Upper lobe of left lung (tissue), 4 donors: ENCODE measurements around the gene MORF4L1.

Experiments used
- CTCF ChIP-seq, 6 experiments: fragments of 450-650 bp in 4 of 6; fragments of 200-600 bp in 2 of 6; sonication (generic) in 2 of 6; IDR thresholded peaks; one replicate each; pipeline ENCODE4 v1.5.1; 2016 to 2019; ENCODE audit warnings: antibody characterized with exemption in 6 of 6
- EP300 ChIP-seq, 4 donors: sonication (generic); formaldehyde crosslinking; IDR thresholded peaks; one replicate each; pipeline ENCODE4 v1.5.1; 2017; ENCODE audit warnings: antibody characterized with exemption in 4 of 4, control low read depth in 2 of 4
- POLR2A ChIP-seq, 4 donors: fragments of 450-650 bp; IDR thresholded peaks; one replicate each; pipeline ENCODE4 v1.5.1; 2016 to 2017; ENCODE audit warnings: antibody characterized with exemption in 4 of 4, mild to moderate bottlenecking in 2 of 4
- POLR2AphosphoS5 ChIP-seq, 2 donors: sonication (generic); formaldehyde crosslinking; IDR thresholded peaks; one replicate each; pipeline ENCODE4 v1.5.1; 2017; ENCODE audit warnings: antibody characterized with exemption in 2 of 2

- no peak for TF ChIP-seq CTCF (IDR thresholded peaks at IDR 0.05)
- no peak for TF ChIP-seq POLR2A (IDR thresholded peaks at IDR 0.05)
- TF ChIP-seq POLR2AphosphoS5 (IDR thresholded peaks at IDR 0.05): peak; percentile 10 to 45
- TF ChIP-seq EP300 (IDR thresholded peaks at IDR 0.05): no peak
Measured at GRCh38 chr15:78906316-78906620, 33.6 kb downstream of the MORF4L1 start.
